Colonic mucosa (tissue), 4 donors: ENCODE data around the gene NFIA. TPM values are rescaled to one million over a fixed set of nuclear protein-coding genes. Genes with fewer than 3 reads are reported as not detected.

ENCODE experiments used
- DNase-seq: peaks from one replicate; pipeline ENCODE4 v3.0.0-alpha.2; 2020
- H3K27ac ChIP-seq: fragments of 200-600 bp; one replicate; pipeline ENCODE4 v1.8.0; 2021
- H3K27me3 ChIP-seq: fragments of 200-600 bp; one replicate; pipeline ENCODE4 v1.8.0; 2021
- H3K36me3 ChIP-seq: fragments of 200-600 bp; one replicate; pipeline ENCODE4 v1.8.0; 2021
- H3K4me1 ChIP-seq: fragments of 200-600 bp; one replicate; pipeline ENCODE4 v1.8.0; 2021; ENCODE audit warnings: mild to moderate bottlenecking
- H3K4me3 ChIP-seq: fragments of 200-600 bp; one replicate; pipeline ENCODE4 v1.8.0; 2021
- H3K9ac ChIP-seq, 2 donors: one replicate each; pipeline ENCODE4 v1.7.0; 2013; ENCODE audit warnings: control low read depth in 2 of 2, low read depth in 2 of 2, low read length in 2 of 2
- H3K9me3 ChIP-seq: fragments of 200-600 bp; one replicate; pipeline ENCODE4 v1.8.0; 2021
- intact Hi-C: fragments of 100-400 bp; cut with DNase I; formaldehyde crosslinking; loops from one replicate; pipeline ENCODE4 v1.14.1; 2022
- total RNA-seq, 2 donors: library from RNA; stranded (reverse); fragmentation: NEBNext Ultra II Directional in 1 of 2; extraction: Animal tissue kit (Norgen Biotek cat#: 25700) in 1 of 2; gene quantifications; one replicate each; pipeline ENCODE4 v1.2.1, GENCODE V29; 2021
- TF ChIP-seq, protein P1 (sequence below): fragments of 200-600 bp; IDR thresholded peaks from one replicate; pipeline ENCODE4 v1.8.0; 2022; ENCODE audit warnings: antibody characterized with exemption, mild to moderate bottlenecking
- donor health status: healthy.
- donor health status: DM: no; HTN: no; CAD: no.
- donor health status: DM: no; HTN: no; CAD: no.

The NFIA gene
- total RNA-seq, 2 donors from 2014 or later, result 36.0 to 44.2 TPM

DNA sequence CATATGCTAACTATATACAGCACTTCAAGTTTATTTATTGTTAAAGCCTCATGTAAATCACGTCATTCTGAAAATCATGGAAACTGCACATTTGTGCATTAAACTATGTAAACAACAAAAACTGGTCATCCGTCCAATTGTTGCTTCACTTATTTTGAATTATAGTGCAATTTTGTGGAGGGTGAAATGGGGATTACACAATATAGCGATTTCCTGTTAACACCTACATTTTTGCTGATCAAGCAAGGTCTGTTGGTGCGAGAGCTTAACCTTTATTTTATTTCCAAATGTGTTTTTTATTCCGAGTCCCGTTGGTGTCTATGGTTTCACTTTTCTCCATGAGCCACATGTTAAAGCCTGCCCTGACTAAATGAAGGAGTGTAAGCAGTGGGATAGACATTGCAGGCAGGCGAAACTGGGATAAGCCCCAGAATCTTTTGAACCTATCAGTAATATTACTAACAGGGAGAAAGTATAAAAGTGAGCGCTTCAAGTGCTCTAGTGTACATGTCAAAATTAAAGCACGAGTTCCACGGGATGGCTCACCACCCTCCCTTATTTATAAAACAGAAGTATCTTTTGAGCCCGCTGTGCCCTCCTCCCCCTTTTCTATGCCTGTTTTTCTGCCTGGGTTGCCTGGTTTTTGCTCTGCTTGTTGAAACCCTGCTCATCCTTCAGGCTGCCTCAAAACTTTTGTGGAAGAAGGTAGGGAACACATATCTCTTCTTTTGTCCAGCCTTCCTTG lies 120.7 kb downstream of the NFIA start:
- H3K9me3 ChIP-seq, result no peaks in the 10 kb centered on the region
- TF ChIP-seq, protein P1, sequence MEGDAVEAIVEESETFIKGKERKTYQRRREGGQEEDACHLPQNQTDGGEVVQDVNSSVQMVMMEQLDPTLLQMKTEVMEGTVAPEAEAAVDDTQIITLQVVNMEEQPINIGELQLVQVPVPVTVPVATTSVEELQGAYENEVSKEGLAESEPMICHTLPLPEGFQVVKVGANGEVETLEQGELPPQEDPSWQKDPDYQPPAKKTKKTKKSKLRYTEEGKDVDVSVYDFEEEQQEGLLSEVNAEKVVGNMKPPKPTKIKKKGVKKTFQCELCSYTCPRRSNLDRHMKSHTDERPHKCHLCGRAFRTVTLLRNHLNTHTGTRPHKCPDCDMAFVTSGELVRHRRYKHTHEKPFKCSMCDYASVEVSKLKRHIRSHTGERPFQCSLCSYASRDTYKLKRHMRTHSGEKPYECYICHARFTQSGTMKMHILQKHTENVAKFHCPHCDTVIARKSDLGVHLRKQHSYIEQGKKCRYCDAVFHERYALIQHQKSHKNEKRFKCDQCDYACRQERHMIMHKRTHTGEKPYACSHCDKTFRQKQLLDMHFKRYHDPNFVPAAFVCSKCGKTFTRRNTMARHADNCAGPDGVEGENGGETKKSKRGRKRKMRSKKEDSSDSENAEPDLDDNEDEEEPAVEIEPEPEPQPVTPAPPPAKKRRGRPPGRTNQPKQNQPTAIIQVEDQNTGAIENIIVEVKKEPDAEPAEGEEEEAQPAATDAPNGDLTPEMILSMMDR, result no peak
- no peak overlapping the region for H3K9ac ChIP-seq
- H3K4me3 ChIP-seq, result no peak overlapping the region
- intact Hi-C loops, result no loop called here
- no peak for DNase-seq
- H3K27me3 ChIP-seq, result no peaks in the 10 kb centered on the region
- H3K4me1 ChIP-seq, result no peaks in the 10 kb centered on the region
- H3K27ac ChIP-seq, result no peak overlapping the region
- H3K36me3 ChIP-seq, result no peaks in the 10 kb centered on the region

DNA sequence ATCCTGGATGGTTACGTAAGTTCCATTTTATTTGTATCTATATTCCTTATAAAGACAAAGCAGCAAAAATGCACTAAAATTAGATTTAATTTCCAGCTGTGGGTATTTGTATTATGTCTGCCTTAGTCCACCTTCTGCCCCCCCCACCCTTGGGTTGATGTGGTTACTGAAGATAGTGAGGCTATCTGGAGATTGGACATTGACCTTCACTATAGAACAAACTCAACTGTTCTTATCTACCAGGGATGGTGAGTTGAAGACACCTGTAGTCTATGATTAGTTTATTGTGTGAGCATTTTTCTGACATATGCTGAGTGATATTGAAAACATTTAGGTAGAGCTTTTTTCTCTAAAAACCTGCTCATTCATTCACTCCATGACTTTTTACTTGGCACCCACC lies 122.2 kb downstream of the NFIA start:
- Histone ChIP-seq H3K27me3 (no peaks in the 10 kb centered on the region), H3K4me3 (no peak overlapping the region), H3K9me3 (no peaks in the 10 kb centered on the region), H3K27ac (no peak overlapping the region), H3K36me3 (no peaks in the 10 kb centered on the region), H3K9ac (no peak overlapping the region), H3K4me1 (no peaks in the 10 kb centered on the region)
- TF ChIP-seq, protein P1, result no peak
- no peak for DNase-seq
- intact Hi-C loops, result no loop called here

DNA sequence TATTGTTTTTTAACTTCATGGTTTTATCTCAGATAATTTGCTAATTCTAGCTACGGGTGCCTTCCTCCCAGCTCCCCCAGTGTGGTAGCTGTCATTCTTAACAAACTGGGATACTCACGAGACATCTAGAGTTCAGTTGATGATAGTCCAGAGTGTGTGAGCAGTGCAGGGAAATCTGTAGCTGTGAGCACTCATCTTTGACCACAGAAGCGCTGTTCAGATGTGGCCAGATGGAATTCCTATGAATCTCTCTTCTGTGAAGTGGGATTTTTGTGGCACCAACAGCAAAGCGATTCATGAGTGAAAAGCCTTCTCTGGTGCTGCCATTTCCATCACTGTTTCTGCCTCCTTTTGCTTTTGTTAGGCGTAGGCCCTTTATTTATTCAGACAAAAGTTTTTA lies 125.1 kb downstream of the NFIA start:
- no peak overlapping the region for H3K9ac ChIP-seq
- H3K27ac ChIP-seq, result no peak overlapping the region
- no peaks in the 10 kb centered on the region for H3K27me3 ChIP-seq
- H3K9me3 ChIP-seq, result no peaks in the 10 kb centered on the region
- TF ChIP-seq, protein P1, result no peak
- H3K4me1 ChIP-seq, result no peaks in the 10 kb centered on the region
- DNase-seq, result no peak
- intact Hi-C loops, result no loop called here
- H3K36me3 ChIP-seq, result no peaks in the 10 kb centered on the region
- H3K4me3 ChIP-seq, result no peak overlapping the region

DNA sequence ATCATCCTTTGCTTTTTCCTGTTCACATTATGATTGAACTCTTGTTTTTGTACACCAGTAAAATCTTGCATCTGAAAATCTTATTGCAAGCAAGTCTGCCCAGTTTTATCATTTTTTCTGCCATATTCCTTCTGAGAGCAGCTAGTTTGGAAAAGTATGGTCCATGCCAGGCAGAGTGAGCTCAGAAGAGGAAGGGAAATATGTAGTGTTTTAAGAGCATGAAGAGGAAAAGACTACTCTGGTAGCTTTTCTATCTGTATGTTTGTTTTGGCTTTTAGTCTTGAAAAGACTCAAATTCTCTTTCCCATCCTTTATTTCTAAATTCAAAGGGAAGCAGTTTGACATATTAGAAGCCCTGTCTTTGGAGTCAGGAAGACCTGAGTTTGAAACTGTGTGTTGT lies 125.8 kb downstream of the NFIA start:
- Histone ChIP-seq H3K27ac (no peak overlapping the region), H3K4me3 (no peak overlapping the region), H3K4me1 (no peaks in the 10 kb centered on the region), H3K27me3 (no peaks in the 10 kb centered on the region), H3K9ac (no peak overlapping the region), H3K36me3 (no peaks in the 10 kb centered on the region), H3K9me3 (no peaks in the 10 kb centered on the region)
- intact Hi-C loops, result no loop called here
- no peak for DNase-seq
- TF ChIP-seq, protein P1, result no peak

DNA sequence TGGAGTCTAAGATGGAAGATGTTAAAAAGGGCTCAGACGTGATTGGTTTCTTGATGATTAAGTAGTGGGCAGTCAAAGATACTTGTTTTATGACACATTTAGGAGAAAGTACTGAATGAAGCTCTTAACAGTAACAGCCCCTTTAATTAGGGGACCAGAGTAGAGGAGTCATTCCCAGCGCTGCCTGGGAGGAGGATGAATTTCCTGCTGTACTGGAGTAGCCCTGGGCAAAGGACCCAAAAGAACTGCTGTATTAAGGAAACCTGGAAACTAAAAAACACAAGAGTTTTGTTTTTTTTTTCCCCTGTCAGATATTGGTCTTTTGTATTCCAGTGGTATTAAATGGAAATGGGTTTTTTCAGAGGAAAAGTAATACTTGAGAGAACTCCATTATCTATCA lies 126.5 kb downstream of the NFIA start:
- TF ChIP-seq, protein P1, result no peak
- Histone ChIP-seq H3K4me1 (no peaks in the 10 kb centered on the region), H3K9ac (no peak overlapping the region), H3K36me3 (no peaks in the 10 kb centered on the region), H3K4me3 (no peak overlapping the region), H3K9me3 (no peaks in the 10 kb centered on the region), H3K27me3 (no peaks in the 10 kb centered on the region), H3K27ac (no peak overlapping the region)
- intact Hi-C loops, result no loop called here
- DNase-seq, result no peak
